Endothelial cell of hepatic sinusoid (primary cell): Measurements from ENCODE around the gene LHX1.

Experiments used
- in situ Hi-C: cut with HindIII; loops from 2 replicates; pipeline ENCODE4 v1.10.0; 2017; ENCODE audit warnings: low sequenced_read_pairs

The LHX1 gene

DNA sequence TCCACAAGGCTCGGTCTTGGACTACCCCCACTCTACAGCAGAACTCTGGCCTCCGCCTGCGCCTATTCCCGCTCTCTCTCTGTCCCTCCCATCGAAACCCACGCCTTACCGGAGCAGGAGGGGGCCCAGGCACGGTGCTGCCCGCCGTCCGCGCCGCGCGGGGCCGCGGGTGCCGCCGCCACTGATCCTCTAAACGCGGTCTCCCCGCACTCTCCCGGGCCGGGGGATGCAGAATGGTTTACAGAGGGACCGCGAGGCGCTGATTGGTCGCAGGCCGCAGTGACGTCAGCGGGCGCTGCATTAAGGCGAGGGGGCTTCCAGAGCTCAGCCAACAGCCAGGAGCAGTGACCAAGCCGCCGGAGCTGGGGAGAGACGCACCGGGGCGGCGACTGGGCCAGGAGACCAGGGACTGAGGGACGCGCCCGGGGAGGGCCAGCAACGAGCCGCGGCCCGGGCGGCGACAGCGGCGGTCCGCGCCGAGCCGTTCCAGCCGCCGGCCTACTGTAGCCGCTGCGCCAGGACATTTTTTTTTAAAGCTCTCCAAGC, 747 bp upstream of the LHX1 start:
- in situ Hi-C loops, result loop anchor here (5.0 to 10.0 kb wide), 2 partner anchors 52 to 74 kb away; no protein-coding TSS in a partner anchor

GRCh38 chr17:36937959-36938565, 787 bp downstream of the LHX1 start:
- in situ Hi-C loops, result loop anchor here (5.0 to 10.0 kb wide), 2 partner anchors 53 to 76 kb away; no protein-coding TSS in a partner anchor

- in situ Hi-C loops, result loop anchor here (5.0 to 10.0 kb wide), 2 partner anchors 54 to 76 kb away; no protein-coding TSS in a partner anchor
These were observed 1.3 kb downstream of the LHX1 start for GRCh38 chr17:36938566-36939051.

GRCh38 chr17:36939052-36939801, 2.0 kb downstream of the LHX1 start:
- in situ Hi-C loops, result loop anchor here (5.0 to 10.0 kb wide), 2 partner anchors 54 to 77 kb away; no protein-coding TSS in a partner anchor

DNA sequence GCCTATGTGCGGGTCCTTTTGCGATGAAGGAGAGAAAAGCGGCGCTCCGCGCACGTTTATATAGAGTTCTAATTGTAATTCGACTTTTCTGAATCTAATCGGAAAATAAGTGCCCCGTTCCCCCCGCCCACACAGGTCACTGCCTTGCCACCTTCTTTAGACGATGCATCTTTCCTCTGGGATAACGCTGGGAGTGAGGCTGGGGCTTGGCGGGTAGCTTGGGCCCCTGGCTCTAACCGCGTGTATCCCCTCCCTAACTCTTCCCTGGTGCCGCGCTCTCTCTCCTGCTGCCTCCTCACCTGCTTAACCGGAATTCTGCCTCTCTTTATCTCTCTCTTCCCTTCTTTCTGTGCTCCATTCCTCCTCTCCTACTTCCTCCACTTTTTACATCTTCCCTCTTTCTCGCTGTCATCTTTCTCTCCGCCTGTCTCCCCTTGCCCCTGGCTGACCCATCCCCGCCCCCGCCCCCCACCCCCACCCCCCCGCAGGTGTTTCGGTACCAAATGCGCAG, 2.6 kb downstream of the LHX1 start:
- in situ Hi-C loops, result loop anchor here (5.0 to 10.0 kb wide), 2 partner anchors 55 to 78 kb away; no protein-coding TSS in a partner anchor

- in situ Hi-C loops, result no loop called here
These were observed 3.3 kb downstream of the LHX1 start for GRCh38 chr17:36940313-36941264.

DNA sequence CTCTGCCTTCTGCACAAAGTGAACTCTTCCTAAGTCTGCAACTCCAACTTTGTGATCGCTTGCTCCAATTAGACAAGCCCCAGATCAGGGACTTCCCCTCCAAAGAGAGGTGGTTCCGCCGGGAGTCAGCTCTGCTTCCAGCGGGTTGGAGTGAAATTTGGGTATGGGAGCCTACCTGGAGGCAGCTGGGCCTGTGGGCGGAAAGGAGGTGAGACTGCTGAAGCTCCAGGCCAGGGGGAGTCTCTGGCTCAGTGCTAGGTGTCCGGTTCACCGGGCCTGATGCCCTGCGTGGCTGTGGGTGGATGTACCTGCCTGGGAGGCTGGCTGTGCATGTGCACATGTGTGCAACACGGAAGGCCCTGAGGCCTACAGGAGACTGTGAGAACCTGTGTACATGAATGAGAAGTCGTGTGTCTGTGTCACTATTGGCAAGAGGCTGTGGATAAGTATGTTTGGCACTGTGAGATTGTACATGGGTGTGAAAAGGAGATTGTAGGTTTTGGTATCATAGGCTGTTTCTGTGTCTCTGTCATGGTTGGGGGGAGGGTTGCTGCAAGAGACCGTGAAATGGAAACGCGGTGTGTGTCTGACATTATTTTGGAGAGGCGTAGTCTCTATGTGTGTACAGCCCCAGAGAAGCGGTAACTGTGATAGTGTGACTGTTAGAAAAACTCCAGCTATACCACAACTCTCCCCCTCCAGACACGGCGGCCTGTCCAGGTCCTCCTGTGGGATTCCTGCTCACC, 4.2 kb downstream of the LHX1 start:
- in situ Hi-C loops, result no loop called here

DNA sequence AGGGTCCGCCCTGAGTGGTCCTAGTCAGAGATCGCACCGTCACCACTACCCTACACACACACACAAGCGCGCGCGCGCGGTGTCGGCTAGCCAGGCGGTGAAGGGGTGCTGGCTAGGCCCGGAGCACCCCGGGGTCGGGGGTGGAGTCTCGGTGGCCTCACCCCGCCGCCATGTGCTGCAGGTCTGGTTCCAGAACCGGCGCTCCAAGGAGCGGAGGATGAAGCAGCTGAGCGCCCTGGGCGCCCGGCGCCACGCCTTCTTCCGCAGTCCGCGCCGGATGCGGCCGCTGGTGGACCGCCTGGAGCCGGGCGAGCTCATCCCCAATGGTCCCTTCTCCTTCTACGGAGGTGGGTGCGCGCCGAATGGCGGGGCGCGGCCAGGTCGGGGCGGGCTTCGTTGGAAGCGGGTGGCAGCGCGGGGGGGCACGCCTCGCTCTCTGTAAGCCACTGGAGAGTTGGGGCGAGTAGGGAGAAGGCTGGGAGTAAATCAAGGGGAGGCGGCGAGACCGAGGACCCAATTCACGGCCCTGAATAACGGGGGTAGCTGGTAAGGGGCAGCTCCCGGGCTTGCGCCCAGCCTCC, 4.8 kb downstream of the LHX1 start:
- in situ Hi-C loops, result no loop called here

DNA sequence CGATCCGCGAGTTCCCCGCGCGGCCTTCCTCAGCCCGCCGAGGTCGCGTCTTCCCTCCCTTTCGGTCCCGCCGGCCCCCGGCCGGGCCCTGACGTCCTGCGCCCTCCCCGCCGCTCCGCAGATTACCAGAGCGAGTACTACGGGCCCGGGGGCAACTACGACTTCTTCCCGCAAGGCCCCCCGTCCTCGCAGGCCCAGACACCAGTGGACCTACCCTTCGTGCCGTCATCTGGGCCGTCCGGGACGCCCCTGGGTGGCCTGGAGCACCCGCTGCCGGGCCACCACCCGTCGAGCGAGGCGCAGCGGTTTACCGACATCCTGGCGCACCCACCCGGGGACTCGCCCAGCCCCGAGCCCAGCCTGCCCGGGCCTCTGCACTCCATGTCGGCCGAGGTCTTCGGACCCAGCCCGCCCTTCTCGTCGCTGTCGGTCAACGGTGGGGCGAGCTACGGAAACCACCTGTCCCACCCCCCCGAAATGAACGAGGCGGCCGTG, 5.4 kb downstream of the LHX1 start:
- in situ Hi-C loops, result no loop called here

GRCh38 chr17:36943250-36944191, 6.2 kb downstream of the LHX1 start:
- in situ Hi-C loops, result no loop called here

GRCh38 chr17:36944553-36944952, 7.3 kb downstream of the LHX1 start:
- in situ Hi-C loops, result no loop called here

DNA sequence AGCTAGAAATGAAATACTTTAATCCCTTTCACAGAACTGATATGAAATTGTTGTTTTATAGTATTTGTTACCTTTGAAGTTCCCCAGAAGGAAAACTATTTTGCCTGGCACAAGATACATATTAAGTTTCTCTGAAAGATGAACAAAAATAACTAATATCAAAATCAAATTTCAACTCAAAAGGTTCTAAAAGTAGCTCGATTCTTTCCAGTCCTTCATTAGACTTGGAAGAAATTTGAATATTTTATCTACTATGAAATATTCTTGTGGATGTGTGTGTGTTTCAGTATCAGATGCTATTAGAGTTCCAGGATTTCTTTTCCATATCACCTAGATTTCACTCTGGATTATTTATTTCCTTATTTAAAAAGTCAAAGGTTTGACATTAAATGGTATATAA, 7.9 kb downstream of the LHX1 start:
- in situ Hi-C loops, result no loop called here

GRCh38 chr17:36945959-36946725, 8.9 kb downstream of the LHX1 start:
- in situ Hi-C loops, result no loop called here

DNA sequence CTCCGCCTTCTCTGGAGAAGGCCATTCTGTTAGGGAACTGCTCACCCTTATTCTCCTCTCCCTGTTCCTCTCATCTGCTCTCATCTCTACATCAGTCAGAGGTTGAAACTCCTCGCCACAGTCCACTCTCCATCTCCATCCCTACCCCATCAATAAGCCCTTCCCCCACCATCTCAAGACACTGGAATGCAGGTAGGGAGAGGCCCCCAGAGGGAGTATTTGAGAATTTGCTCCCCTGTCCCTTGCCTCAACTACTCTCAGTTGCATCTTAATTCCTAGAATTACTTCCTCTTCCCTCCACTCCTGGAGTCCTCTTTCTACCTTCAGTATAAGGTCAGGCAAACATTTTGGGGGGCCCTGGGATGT, 9.4 kb downstream of the LHX1 start:
- in situ Hi-C loops, result no loop called here

DNA sequence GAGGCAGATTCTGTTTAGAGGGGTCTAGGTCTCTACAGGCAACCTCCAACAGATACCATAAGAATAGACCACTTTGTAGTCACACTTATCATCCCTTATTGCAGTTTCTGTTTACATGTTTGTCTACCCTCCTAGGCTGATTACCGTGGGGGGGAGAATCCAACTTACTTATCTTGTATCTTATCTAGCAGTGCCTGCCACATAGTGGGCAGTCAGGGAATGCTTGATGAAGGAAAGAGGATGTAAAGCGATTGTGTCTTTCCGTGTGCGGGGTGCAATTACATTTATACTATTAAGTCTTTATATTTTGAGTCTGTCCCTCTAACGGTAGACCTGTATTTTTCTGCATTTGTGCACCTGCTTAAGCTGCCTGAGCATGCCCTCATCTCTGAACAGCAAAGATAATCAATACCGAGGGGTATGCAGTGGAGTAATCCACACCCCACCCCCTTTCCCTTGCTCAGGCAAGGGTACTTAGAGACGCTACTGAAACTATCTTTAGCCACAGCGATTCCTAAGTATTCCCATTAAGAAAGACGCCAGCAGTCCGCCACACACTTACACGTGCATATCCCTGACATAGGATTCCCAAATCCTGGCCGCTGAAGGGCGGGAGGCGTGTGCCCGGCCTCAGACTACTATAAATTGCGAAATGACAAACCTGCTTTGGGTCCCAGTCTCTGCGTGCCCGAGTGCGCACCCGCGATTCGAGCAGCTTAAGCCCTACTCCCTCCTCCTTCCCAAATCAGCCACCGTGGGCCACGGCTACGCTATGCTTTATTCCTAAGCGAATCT, 10.8 kb downstream of the LHX1 start:
- in situ Hi-C loops, result no loop called here

GRCh38 chr17:36948717-36949460, 11.6 kb downstream of the LHX1 start, which contains the start of gene AATF:
AATF (plus strand) TSS chr17:36948954; CDS start chr17:36949126, 172 bp downstream.
- in situ Hi-C loops, result no loop called here
